OCI-M1 (cell line): ENCODE measurements around the gene DHX34.
"Not testable (repeated sequence)": the region's sequence is repeated elsewhere in the genome, so short reads cannot be mapped to it uniquely, and the experiment has no call there.

Source experiments
- DNase-seq: peaks from one replicate; lab custom pipeline; 2025; lab: John Stamatoyannopoulos, UW

DHX34 gene, protein sequence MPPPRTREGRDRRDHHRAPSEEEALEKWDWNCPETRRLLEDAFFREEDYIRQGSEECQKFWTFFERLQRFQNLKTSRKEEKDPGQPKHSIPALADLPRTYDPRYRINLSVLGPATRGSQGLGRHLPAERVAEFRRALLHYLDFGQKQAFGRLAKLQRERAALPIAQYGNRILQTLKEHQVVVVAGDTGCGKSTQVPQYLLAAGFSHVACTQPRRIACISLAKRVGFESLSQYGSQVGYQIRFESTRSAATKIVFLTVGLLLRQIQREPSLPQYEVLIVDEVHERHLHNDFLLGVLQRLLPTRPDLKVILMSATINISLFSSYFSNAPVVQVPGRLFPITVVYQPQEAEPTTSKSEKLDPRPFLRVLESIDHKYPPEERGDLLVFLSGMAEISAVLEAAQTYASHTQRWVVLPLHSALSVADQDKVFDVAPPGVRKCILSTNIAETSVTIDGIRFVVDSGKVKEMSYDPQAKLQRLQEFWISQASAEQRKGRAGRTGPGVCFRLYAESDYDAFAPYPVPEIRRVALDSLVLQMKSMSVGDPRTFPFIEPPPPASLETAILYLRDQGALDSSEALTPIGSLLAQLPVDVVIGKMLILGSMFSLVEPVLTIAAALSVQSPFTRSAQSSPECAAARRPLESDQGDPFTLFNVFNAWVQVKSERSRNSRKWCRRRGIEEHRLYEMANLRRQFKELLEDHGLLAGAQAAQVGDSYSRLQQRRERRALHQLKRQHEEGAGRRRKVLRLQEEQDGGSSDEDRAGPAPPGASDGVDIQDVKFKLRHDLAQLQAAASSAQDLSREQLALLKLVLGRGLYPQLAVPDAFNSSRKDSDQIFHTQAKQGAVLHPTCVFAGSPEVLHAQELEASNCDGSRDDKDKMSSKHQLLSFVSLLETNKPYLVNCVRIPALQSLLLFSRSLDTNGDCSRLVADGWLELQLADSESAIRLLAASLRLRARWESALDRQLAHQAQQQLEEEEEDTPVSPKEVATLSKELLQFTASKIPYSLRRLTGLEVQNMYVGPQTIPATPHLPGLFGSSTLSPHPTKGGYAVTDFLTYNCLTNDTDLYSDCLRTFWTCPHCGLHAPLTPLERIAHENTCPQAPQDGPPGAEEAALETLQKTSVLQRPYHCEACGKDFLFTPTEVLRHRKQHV

DNA sequence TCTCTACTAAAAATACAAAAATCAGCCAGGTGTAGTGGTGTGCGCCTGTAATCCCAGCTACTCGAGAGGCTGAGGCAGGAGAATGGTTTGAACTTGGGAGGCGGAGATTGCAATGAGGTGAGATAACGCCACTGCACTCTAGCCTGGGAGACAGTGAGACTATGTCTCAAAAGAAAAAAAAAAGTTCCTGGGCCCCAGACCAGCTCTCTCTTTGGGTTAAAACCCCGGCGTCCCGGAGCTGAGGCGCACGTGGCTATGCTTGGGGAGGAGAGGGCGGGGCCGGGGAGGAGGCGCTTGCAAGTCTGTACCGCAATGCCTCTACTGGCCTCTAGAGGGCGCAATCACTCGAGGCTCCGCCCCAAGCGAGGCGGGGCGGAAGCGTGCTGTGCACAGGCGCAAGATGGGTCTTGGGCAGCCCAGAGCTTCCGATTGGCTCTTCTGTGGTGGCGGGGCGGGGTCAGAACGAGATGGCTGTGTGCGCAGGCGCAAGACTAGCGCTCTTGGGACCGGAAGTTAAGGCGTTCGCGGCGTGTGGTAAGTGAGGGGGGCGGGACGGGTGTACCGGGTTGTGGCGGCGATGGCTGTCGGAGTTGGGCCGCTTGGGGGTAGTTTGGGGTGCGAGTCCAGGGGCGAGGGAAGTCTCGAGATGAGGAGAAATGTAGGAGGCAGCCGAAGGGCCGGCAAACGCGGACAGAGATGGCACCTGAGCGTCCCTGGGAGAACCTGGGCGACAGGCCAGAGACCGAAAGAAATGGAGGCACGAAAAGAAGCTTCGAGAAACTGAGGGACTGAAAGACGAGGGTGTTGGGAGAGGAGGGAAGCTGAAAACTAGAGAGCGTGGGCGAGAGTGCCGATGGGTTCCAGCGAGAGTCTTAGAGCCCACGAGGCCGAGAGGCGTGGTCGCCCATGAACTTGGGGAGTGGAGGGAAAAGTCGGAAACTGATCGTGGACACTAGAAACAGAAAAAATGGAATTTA is at the start of gene DHX34:
Gene DHX34, plus strand, starts transcription at position 497 of the 977 bp plus-strand sequence. CDS start 3,716 bp downstream, outside the sequence.
- DNase-seq: peak; percentile 100

DNA sequence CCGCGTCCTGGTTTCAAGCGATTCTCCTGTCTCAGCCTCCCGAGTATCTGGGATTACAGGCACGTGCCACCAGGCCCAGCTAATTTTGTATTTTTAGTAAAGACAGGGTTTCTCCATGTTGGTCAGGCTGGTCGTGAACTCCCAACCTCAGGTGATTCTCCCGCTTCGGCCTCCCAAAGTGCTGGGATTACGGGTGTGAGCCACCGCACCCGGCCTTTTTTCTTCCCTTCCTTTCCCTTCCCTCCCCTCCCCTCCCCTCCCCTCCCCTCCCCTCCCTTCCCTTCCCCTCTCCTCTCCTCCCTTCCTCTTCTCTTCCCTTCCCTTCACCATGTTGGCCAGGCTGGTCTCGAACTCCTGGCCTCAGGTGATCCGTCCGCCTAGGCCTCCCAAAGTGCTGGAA is 48.2 kb upstream of the DHX34 start:
- DNase-seq: not testable (repeated sequence)

DNA sequence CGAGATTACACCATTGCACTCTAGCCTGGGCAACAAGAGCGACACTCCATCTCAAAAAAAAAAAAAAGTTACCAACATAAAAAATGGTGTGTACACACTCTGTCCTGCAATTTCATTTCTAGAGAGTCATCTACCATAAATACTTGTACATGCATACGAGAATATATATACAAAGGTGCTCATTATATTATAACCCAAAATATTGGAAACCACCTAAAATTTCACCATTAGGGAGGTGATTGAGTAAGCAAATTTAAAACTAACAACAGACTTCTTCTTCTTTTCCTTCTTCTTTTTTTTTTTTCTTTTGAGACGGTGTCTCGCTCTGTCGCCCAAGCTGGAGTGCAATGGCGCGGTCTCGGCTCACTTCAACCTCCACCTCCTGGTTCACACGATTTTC is 46.9 kb upstream of the DHX34 start:
- no peak for DNase-seq

DNA sequence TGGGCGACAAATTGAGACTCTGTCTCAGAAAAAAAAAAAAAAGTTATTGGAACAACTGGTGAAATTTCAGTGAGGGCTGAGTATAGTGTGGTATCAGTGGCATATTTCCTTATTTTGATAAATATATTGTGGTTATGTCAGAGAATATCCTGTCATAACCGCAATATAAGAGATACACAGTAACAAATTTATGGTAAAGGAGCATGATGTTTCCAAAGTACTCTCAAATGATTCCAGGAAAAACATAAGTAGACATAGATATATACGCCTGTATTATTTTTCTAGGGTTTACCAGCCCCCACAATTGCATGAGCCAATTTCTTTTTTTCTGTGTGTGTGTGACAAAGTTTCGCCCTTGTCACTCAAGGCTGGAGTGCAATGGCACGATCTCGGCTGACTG is 45.1 kb upstream of the DHX34 start:
- DNase-seq: peak; percentile 84

DNA sequence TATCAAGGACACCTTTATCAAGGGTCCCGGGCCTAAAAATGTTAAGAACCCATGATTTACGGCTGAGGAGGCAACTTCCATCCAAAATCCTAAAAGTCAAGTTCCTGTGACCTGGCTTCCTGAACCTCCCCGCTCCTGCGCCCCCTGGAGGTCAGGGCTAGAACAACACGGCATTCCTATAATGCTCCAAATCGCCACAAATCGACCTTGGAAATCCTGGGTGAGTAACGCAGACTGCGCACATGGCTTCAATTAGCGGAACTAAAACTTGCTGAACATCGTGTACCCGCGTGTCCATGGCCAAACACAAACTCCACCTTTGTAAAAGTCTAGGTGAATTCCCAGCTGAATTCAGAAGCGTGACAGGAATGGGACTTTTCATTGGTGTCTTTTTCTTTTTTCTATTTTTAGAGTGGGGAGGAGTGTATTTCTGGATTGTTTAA is 43.8 kb upstream of the DHX34 start:
- peak; percentile 87 for DNase-seq

DNA sequence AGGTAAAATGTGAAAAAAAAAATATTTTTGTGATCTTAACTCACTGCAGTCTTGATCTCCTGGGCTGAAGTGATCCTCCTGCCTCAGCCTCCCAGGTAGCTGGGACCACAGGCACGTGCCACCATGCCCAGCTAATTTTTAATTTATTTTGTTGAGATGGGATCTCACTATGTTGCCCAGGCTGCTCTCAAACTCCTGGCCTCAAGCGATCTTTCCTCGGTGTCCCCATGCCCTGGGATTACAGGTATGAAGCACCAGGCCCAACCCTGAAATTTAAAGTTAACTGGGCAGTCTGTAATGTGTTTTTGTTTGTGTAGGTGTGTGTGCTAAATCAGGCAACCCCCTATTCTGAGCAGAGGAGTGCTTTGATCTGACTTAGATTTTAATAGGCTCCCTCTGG is 42.8 kb upstream of the DHX34 start:
- DNase-seq: no peak

DNA sequence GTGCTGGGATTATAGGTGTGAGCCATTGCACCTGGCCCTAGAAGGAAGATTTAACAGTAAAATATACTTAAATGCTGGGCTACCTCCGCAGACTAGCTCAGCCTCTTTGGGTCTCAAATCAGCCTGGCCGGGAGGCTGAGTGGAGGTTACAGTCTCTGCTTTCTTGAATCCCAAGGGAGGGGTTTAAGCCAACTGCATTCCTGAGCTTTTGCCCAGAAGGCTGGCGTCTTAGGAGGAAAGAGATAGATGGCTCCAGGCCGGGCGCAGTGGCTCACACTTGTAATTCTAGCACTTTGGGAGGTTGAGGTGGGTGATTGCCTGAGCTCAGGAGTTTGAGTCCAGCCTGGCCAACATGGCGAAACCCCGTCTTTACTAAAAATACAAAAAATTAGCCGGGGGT is 40.1 kb upstream of the DHX34 start:
- DNase-seq: no peak

DNA sequence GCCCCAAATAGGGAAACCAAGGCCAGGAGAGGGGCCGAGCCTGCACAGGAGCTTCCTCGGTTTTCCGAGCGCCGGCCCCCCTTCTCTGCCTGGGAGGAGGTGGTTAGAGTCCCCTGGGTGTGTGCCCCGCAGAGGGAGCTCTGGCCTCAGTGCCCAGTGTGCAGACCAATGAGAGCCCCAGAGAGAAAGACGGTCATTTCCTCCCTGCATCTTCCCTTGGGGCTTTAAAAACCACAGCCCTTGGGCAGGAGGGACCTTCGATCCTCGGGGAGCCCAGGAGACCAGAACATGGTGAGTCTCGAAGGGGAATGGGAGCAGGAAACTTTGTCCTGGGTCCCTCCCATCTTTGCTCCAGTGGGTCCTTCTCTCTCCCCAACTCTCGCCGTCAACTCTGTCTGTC is 39.5 kb upstream of the DHX34 start, which contains the start of gene C5AR1:
Gene C5AR1, plus strand, starts transcription at position 254 of the 400 bp plus-strand sequence. Its CDS starts 35 bp downstream, at position 289.
- DNase-seq: peak; percentile 29

DNA sequence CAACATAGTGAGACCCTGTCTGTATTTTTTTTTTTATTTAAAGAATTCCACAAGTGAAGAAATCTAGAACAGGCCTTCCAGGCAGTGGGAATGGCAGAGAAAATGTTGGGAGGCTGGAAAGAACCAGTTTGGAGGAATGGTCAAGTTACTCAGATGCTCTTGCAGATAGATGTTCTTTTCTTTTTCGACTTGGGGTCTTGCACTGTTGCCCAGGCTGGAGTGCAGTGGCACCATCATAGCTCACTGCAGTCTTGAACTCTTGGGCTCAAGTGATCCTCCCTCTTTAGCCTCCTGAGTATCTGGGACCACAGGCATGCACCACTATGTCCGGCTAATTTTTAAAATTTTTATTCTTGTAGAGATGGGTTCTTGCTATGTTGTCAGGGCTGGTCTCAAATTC is 38.8 kb upstream of the DHX34 start:
- DNase-seq: no peak

DNA sequence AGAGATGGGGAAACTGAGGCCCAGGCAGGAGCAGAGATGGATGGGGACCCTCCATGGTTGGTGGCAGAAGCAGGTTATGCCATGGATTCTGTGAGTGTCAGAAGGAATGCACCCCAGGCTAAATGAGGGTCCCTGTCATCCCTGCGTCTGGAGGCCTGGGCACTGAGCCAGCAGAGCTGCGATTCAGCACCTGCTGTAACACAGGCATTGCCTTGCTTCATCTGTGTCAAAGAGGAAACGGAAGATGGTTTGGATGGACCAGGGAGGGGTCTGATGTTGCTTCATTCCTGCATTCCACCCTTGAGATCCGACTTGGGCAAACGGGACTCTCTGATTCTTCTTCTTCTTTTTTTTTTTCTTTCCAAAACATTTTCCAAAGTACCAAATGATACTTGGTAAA is 38.3 kb upstream of the DHX34 start:
- DNase-seq: no peak

DNA sequence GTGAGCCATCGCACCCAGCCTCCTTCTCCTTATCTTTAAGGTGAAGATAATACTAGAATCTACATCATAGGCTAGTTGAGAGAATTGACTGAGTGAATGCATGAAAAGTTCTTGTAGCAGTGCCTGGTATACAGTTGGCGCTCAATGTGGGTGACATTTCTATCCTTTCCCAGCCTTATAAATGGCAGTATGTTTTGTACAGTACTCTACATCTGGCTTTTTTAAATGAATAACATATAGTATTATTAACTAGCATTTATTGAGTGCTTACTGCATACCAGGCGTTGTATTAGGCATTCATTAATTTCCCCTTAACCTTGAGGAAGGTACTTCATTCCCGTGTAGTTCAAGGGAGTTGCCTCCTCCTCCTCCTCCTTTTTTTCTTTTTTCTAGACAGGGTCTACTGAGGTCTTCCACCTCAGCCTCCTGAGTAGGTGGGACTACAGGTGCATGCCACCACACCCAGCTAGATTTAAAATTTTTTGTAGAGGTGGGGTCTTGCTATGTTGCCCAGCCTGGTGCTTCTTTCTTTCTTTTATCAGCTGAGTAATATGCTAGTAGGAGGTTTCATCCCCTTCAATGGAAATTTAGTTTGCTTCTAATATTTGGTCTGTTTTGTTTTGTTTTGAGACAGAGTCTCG is 36.6 kb upstream of the DHX34 start:
- DNase-seq: no peak

DNA sequence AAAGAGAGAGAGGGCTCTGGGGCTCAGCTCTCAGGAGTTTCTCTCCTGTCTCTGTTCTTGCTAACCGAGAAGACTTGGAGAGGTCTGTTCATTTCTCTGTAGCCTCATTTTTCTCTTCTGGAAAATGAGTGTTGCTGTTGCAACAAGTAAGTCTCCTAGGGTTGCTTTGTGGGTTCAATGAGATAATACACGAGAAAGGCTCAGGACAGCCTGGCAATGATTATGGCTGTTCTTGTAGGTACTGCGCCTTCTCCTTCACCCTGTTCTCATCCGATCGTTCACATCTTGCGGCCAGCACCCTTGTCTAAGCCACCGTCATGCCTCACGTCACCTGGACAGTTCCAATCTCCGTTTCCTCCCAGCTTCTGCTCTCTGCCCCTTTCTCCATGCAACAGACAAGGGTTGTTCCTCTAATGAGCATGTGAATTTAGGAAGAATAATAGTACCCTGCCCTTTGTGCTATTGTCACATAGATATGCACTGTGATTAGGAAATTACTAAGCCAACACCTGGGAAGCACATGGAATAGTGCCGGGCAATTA is 35.3 kb upstream of the DHX34 start:
- no peak for DNase-seq

DNA sequence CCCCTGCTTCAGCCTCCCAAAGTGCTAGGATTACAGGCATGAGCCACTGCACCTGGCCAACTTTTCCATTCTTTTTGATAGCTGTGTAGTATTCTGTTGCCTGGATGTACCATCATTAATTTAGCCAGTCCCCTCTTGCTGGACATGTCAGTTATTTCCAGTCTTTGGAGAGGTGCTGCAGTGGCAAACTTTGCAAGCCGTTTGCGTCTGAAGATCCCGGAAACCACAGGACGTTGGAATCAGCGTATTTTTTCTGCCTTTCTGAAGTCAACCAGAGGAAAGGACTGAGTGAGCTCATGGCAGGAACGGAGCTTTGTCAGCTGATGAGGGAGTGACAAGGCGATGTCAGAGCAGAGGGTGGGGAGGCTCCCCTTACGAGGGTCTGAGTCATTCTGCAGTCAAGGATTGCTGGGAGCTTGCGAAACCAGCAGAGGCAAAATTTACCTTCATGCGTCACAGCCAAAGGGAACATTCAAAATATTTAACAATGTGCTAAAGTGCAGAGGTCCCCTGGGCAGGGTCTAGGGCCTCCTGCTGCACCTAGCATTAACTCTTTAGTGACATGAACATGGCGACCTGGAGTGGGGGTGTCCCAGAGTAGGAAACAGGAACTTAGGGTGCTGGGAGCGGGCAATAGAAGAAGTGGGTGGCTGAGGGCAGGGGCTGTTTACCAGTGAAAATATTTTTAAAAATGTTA is 33.8 kb upstream of the DHX34 start:
- peak; percentile 87 for DNase-seq

DNA sequence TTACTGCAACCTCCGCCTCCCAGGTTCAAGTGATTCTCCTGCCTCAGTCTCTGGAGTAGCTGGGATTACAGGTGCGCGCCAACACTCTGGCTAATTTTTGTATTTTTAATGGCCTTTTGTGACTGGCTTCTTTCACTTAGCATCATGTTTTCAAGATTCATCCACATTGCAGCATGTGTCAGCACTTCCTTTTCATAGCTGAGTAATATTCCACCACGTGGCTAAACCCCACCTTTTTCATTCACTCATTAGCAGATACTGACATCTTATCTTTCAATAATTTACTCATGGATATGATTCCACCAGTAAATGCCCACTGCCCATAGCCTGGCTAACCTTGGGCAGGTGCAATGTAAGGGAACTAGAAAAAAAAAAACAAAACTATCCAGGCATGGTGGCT is 32.6 kb upstream of the DHX34 start:
- no peak for DNase-seq

DNA sequence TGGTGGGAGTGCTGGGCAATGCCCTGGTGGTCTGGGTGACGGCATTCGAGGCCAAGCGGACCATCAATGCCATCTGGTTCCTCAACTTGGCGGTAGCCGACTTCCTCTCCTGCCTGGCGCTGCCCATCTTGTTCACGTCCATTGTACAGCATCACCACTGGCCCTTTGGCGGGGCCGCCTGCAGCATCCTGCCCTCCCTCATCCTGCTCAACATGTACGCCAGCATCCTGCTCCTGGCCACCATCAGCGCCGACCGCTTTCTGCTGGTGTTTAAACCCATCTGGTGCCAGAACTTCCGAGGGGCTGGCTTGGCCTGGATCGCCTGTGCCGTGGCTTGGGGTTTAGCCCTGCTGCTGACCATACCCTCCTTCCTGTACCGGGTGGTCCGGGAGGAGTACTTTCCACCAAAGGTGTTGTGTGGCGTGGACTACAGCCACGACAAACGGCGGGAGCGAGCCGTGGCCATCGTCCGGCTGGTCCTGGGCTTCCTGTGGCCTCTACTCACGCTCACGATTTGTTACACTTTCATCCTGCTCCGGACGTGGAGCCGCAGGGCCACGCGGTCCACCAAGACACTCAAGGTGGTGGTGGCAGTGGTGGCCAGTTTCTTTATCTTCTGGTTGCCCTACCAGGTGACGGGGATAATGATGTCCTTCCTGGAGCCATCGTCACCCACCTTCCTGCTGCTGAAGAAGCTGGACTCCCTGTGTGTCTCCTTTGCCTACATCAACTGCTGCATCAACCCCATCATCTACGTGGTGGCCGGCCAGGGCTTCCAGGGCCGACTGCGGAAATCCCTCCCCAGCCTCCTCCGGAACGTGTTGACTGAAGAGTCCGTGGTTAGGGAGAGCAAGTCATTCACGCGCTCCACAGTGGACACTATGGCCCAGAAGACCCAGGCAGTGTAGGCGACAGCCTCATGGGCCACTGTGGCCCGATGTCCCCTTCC is 28.9 kb upstream of the DHX34 start:
- DNase-seq: no peak

DNA sequence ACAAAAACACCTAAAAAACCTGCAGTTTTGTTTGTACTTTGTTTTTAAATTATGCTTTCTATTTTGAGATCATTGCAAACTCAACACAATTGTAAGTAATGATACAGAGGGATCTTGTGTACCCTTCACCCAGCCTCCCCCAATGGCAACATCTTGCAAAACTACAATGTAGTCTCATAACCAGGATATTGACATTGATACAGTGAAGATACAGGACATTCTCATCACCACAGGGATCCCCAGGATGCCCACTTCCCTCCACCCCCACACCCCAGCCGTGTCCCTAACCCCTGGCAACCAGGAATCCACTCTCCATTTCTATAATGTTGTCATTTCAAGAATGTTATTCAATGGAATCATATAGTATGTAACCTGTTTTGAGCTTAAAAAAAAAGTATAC is 27.5 kb upstream of the DHX34 start:
- no peak for DNase-seq

DNA sequence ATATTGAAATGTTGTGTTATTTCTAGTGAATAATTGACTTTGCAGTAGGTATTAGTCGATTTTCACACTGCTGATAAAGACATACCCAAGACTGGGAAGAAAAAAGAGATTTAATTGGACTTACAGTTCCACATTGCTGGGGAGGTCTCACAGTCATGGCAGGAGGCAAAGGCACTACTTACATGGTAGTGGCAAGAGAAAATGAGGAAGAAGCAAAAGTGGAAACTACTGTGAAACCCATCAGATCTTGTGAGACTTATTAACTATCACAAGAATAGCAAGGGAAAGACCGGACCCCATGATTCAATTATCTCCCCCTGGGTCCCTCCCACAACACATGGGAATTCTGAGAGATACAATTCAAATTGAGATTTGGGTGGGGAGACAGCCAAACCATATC is 27.1 kb upstream of the DHX34 start:
- peak; percentile 62 for DNase-seq

DNA sequence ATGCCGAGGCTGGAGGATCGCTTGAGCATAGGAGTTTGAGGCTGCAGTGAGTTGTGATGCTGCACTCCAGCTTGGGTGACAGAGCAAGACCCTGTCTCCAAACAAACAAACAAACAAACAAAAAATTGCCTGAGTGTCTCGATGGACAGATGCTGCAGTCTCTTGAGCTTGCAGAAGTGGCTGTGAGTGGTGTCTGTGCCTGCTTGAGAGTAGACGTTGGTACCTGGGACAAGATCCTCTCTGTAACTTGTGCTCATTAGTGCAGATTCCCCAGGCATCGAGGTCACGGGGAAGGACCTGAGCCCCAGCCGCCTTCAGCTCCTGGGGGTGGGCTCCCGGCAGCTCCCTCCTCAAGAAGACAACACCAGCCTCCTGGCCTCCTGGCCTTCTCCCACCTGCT is 25.7 kb upstream of the DHX34 start:
- DNase-seq: no peak

DNA sequence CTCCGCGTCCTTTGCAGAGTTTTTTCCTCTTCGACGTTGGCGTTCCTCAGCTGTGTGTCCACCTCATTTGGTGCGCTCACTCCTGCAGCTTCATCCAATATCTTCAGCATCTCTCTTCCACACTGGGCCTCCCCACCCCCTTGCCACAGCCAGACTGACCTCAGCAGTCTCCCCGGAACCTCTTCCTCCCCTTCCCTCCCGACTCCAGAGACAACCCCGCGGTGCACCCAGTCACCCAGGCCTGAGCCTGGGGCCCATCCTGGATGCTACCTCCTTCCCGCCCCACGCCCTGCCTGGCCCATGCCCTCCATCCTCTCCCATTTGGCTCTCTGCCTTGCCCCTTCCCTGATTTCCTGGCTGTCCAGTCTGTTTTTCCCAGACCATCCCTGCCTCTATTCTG is 25.2 kb upstream of the DHX34 start:
- DNase-seq: no peak
